Measurements from ENCODE around the gene USP9Y. TPM values are rescaled to one million over a fixed set of nuclear protein-coding genes. Genes with fewer than 3 reads are reported as not detected.

The USP9Y gene
- total RNA-seq, 2 donors from 2014 or later, result not detected

DNA sequence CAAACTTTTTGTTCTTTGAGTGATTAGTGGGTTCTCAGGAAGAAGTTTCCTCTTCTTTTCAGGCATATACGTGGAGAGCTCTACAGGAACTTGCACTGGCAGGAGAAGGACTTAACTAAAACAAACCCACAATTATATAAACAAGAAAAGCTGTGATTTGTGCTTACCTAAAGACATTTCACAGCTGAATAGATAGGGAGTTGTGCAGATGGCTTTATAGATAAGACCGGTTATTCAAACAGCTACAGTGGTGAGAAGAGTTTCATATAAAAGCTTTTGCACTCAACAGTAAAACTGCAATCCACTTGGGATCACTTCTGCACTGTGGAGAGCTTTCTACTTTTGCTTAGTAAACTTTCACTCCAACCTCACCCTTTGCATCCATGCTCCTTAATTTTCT, 197.6 kb downstream of the USP9Y start:
- Histone ChIP-seq H3K27ac (no peak overlapping the region), H3K27me3 (no peaks in the 10 kb centered on the region), H3K4me3 (no peak overlapping the region), H3K36me3 (no peaks in the 10 kb centered on the region), H3K4me1 (no peaks in the 10 kb centered on the region), H3K9me3 (no peaks in the 10 kb centered on the region)
- no peak for TF ChIP-seq CTCF (IDR thresholded peaks at IDR 0.05)
- DNase-seq (ENCODE audit: low spot score), result no peak

GRCh38 chrY:12904618-12905516, 203.8 kb downstream of the USP9Y start, which contains the start of gene DDX3Y:
TSS of gene DDX3Y (plus strand) at chrY:12904868. CDS start at chrY:12904937, 69 bp downstream.
- Histone ChIP-seq H3K9me3 (no peaks in the 10 kb centered on the region), H3K27ac (no peak within 1 kb of the TSS), H3K4me1 (no peaks in the 10 kb centered on the region), H3K36me3 (no peaks in the 10 kb centered on the region), H3K27me3 (no peaks in the 10 kb centered on the region), H3K4me3 (no peak within 1 kb of the TSS)
- no peak for DNase-seq (ENCODE audit: low spot score)
- no peak for TF ChIP-seq CTCF (IDR thresholded peaks at IDR 0.05)

- Histone ChIP-seq H3K27me3 (no peaks in the 10 kb centered on the region), H3K9me3 (no peaks in the 10 kb centered on the region), H3K4me1 (no peaks in the 10 kb centered on the region), H3K36me3 (no peaks in the 10 kb centered on the region), H3K27ac (no peak overlapping the region), H3K4me3 (no peak overlapping the region)
- no peak for TF ChIP-seq CTCF (IDR thresholded peaks at IDR 0.05)
- DNase-seq (ENCODE audit: low spot score), result no peak
These were observed 204.5 kb downstream of the USP9Y start for GRCh38 chrY:12905517-12905872.

DNA sequence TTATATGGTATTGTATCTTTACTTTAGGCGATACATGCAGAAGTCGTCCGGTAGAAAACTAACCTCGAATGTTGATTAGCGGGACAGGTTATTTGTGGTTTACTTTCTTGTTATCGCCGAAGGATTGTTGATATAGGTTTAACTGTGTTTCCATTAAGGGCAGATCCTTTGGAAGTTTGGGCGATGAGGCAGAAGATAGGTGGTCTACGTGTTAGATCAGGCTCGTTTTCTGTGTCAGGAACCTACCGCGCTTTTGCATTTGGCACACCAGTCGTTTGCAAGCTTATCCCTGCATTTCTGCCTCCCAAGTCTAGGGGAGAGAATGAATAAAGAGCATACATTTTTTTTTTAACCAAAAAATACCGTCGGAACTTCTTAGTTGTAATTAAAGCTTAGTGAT, 204.9 kb downstream of the USP9Y start:
- no peak overlapping the region for H3K27ac ChIP-seq
- no peak for DNase-seq (ENCODE audit: low spot score)
- no peak for TF ChIP-seq CTCF (IDR thresholded peaks at IDR 0.05)
- no peaks in the 10 kb centered on the region for H3K27me3 ChIP-seq
- no peaks in the 10 kb centered on the region for H3K36me3 ChIP-seq
- no peak overlapping the region for H3K4me3 ChIP-seq
- no peaks in the 10 kb centered on the region for H3K9me3 ChIP-seq
- no peaks in the 10 kb centered on the region for H3K4me1 ChIP-seq

Other genes with a start within 250 kb of the USP9Y start
- not detected for gene DDX3Y, start 203.6 kb downstream of the USP9Y start, total RNA-seq